K562 (cell line): Measurements from ENCODE around the gene PLK5. TPM values are rescaled to one million over a fixed set of nuclear protein-coding genes. Genes with fewer than 3 reads are reported as not detected.

Source experiments
- ATAC-seq: fragments of 200-7000 bp; cut with Tn5 transposase; 3 replicates; pipeline ENCODE4 v1.9.1; 2020; ENCODE audit warnings: moderate library complexity
- BruUV-seq: library from RNA; stranded (reverse); fragments of 400-500 nt; replicated peaks from 2 replicates; lab custom pipeline; 2021; lab: Mats Ljungman, UMichigan
- CTCF ChIA-PET: fragments of 300-600 bp; formaldehyde crosslinking; extraction: SDS; loops from one replicate; lab custom pipeline; 2021; ENCODE audit warnings: low intra/inter-chr PET ratio; lab: Yijun Ruan, JAX
- POLR2A ChIA-PET: fragments of 300-600, 350-650 bp; sonication (Branson Sonifier 250); formaldehyde crosslinking; extraction: SDS; loops from one replicate; lab custom pipeline; 2021; ENCODE audit warnings: antibody characterized with exemption, inconsistent platforms; lab: Yijun Ruan, JAX
- DNase-seq, 4 experiments: peaks; one replicate each; pipeline versions ENCODE4 v3.0.0 to v3.0.0-alpha.2; 2011 to 2018; ENCODE audit warnings: low spot score in 3 of 4, mixed read lengths in 3 of 4; ENCODE audit errors: extremely low read depth in 1 of 4
- FAIRE-seq: peaks from 2 replicates; lab custom pipeline; 2011; peaks lifted over from hg19 to GRCh38; lab: Jason Lieb, UNC
- H2AFZ ChIP-seq: 2 replicates; pipeline ENCODE4 v1.6.0; 2011; ENCODE audit warnings: low read depth, low read length, control low read depth, inconsistent platforms
- H3K27ac ChIP-seq: fragments of 200-600 bp; 3 replicates; pipeline ENCODE4 v1.8.0; 2011; ENCODE audit warnings: low read depth, mild to moderate bottlenecking, control low read depth, inconsistent platforms, low read length, moderate library complexity, mixed read lengths; ENCODE audit errors: extremely low read depth
- H3K27me3 ChIP-seq, 2 experiments: fragments of 300-600 bp in 1 of 2; 2 replicates in 1 of 2; 3 replicates in 1 of 2; pipeline versions ENCODE4 v1.6.0 to v1.8.0; 2011; ENCODE audit warnings: inconsistent platforms in 2 of 2, low read length in 2 of 2, mild to moderate bottlenecking in 1 of 2, mixed read lengths in 1 of 2, moderate library complexity in 1 of 2; ENCODE audit not compliant: control insufficient read depth in 2 of 2, insufficient read depth in 2 of 2
- H3K36me3 ChIP-seq: fragments of 300-600 bp; 3 replicates; pipeline ENCODE4 v1.8.0; 2011; ENCODE audit warnings: mild to moderate bottlenecking, low read length, inconsistent platforms; ENCODE audit not compliant: control insufficient read depth, insufficient read depth
- H3K4me1 ChIP-seq, 2 experiments: fragments of 200-600 bp in 1 of 2; replicated peaks in 1 of 2; 2 replicates in 1 of 2; 3 replicates in 1 of 2; pipeline versions ENCODE4 v1.5.1 to v1.8.0; 2011; ENCODE audit warnings: inconsistent platforms in 2 of 2, low read length in 2 of 2, mild to moderate bottlenecking in 1 of 2, mixed read lengths in 1 of 2, moderate library complexity in 1 of 2; ENCODE audit not compliant: control insufficient read depth in 2 of 2, insufficient read depth in 2 of 2
- H3K4me2 ChIP-seq: 2 replicates; pipeline ENCODE4 v1.6.1; 2011; ENCODE audit warnings: low read length, control low read depth, inconsistent platforms, mixed read lengths; ENCODE audit not compliant: insufficient read depth
- H3K4me3 ChIP-seq: fragments of 200-600 bp; sonication (generic), shearing (Covaris generic); 2 replicates; pipeline ENCODE4 v1.5.1; 2016; ENCODE audit warnings: control low read depth, inconsistent platforms
- H3K79me2 ChIP-seq: fragments of 200-600 bp; 3 replicates; pipeline ENCODE4 v1.8.0; 2011; ENCODE audit warnings: low read length, inconsistent platforms; ENCODE audit not compliant: control insufficient read depth, insufficient read depth
- H3K9ac ChIP-seq, 2 experiments: 2 replicates each; pipeline versions ENCODE4 v1.6.0 to v1.6.1; 2011; ENCODE audit warnings: low read depth in 2 of 2, low read length in 2 of 2, control low read depth in 1 of 2, inconsistent platforms in 1 of 2, mild to moderate bottlenecking in 1 of 2, mixed read lengths in 1 of 2; ENCODE audit not compliant: insufficient read depth in 1 of 2
- H3K9me1 ChIP-seq: one replicate; pipeline ENCODE4 v1.6.0; 2011; ENCODE audit warnings: inconsistent platforms, mild to moderate bottlenecking, low read length, moderate library complexity; ENCODE audit not compliant: control insufficient read depth, insufficient read depth
- H3K9me3 ChIP-seq: replicated peaks from 2 replicates; pipeline ENCODE4 v1.5.1; 2011; ENCODE audit warnings: low read depth, low read length, inconsistent platforms; ENCODE audit not compliant: control insufficient read depth, insufficient read depth
- H4K20me1 ChIP-seq: replicated peaks from 2 replicates; pipeline ENCODE4 v1.6.1; 2011; ENCODE audit warnings: low read length, inconsistent platforms, mixed read lengths; ENCODE audit not compliant: control insufficient read depth, insufficient read depth
- PTRF ChIP-seq: fragments of 450-650 bp; IDR thresholded peaks from 2 replicates; pipeline ENCODE4 v1.6.1; 2016; ENCODE audit warnings: mild to moderate bottlenecking, missing genetic modification characterization, missing compliant biosample characterization
- ZBTB33 ChIP-seq: sonication (generic); formaldehyde crosslinking; IDR thresholded peaks from 2 replicates; pipeline ENCODE4 v1.8.1; 2023; ENCODE audit warnings: mild to moderate bottlenecking, missing genetic modification reagents
- WGBS: fragments of 100-300 bp; shearing (Covaris generic); methylation state at CpG from one replicate; pipeline ENCODE4 v1.1.6; 2016; ENCODE audit warnings: low coverage, mixed read lengths; ENCODE audit not compliant: insufficient coverage; ENCODE audit errors: missing lambda C conversion rate; 5-methylcytosine and 5-hydroxymethylcytosine counted together
- in situ Hi-C: fragments of 300-500 bp; cut with MboI; formaldehyde crosslinking; loops from 4 replicates; pipeline ENCODE4 v1.15.0; 2018; ENCODE audit warnings: inconsistent platforms, mixed read lengths
- intact Hi-C: fragments of 100-400 bp; cut with micrococcal nuclease; formaldehyde crosslinking; loops from 2 replicates; pipeline ENCODE4 v1.14.2; 2022
- polyA plus RNA-seq, 8 experiments: library from polyadenylated mRNA; depleted of rRNA in 4 of 8; stranded (reverse) in 5 of 8; unstranded in 3 of 8; fragments of >200 nt; fragmentation: Nextera tagmentation in 2 of 8; fragmentation: Illumina TruSeq in 1 of 8; extraction: Ambion mirVana in 2 of 8; extraction: Trizol in 1 of 8; gene quantifications; 2 replicates each; pipeline versions ENCODE4 v1.2.1 to v1.2.3, GENCODE V29; 2011 to 2014; ENCODE audit warnings: inconsistent platforms in 1 of 8, missing spikeins in 1 of 8
- total RNA-seq, 7 experiments: library from RNA; depleted of rRNA in 6 of 7; stranded (reverse); fragments of >200 nt in 6 of 7; fragmentation: Illumina TruSeq in 2 of 7; extraction: Trizol in 2 of 7; gene quantifications; 2 replicates each; pipeline versions ENCODE4 v1.2.1 to v1.2.3, GENCODE V29; 2011 to 2021; ENCODE audit warnings: low replicate concordance in 1 of 7

Gene PLK5
- total and polyA plus RNA-seq, 9 of the 15 experiments (the other 6 are each of a cell fraction or from before 2014, with no cell fraction given): 0.04 to 0.23 (median 0.11) TPM; not detected in 5

- Histone ChIP-seq H3K79me2 (peaks cover 10% of the 10 kb centered on the region), H3K4me1 (peaks cover 5 to 62% of the 10 kb centered on the region in 2 experiments; a peak in 4 of 5 replicates), H3K27ac (no peak overlapping the region), H2AFZ (no peak overlapping the region), H3K9me1 (no peaks in the 10 kb centered on the region), H3K9me3 (no peaks in the 10 kb centered on the region), H3K4me2 (no peak overlapping the region), H3K27me3 (no peaks in the 10 kb centered on the region), H3K4me3 (no peak overlapping the region), H4K20me1 (no peaks in the 10 kb centered on the region), H3K36me3 (no peaks in the 10 kb centered on the region), H3K9ac (no peak overlapping the region; a peak in 1 of 4 replicates)
- ATAC-seq (no peak), DNase-seq (no peak), FAIRE-seq (no peak)
- CTCF ChIA-PET: no interaction called here
- BruUV-seq: no TSS peak
- POLR2A ChIA-PET: no interaction called here
- intact Hi-C loops: no loop called here
- no peak for TF ChIP-seq PTRF (tag)
- TF ChIP-seq ZBTB33 (CRISPR knock-in tag): peak; percentile 54
- in situ Hi-C loops: no loop called here
- WGBS: 93% methylated on average over 17 of the region's 56 CpGs
Observed at GRCh38 chr19:1486720-1487575, 36.9 kb upstream of the PLK5 start.
